ENCODE data around the gene ZBED4.
A peak's percentile ranks its signal among the peaks of the same experiment; 100 is the strongest.

Gene ZBED4

GRCh38 chr22:49858827-49859226 is 5.2 kb downstream of the ZBED4 start:
- DNase-seq (ENCODE audit: low read depth) = no peak
- H3K4me3 ChIP-seq (ENCODE audit: low read length) = no peak overlapping the region
- TF ChIP-seq CTCF (conservative IDR thresholded peaks at IDR 0.05; ENCODE audit: low read depth, low read length) = no peak

DNA sequence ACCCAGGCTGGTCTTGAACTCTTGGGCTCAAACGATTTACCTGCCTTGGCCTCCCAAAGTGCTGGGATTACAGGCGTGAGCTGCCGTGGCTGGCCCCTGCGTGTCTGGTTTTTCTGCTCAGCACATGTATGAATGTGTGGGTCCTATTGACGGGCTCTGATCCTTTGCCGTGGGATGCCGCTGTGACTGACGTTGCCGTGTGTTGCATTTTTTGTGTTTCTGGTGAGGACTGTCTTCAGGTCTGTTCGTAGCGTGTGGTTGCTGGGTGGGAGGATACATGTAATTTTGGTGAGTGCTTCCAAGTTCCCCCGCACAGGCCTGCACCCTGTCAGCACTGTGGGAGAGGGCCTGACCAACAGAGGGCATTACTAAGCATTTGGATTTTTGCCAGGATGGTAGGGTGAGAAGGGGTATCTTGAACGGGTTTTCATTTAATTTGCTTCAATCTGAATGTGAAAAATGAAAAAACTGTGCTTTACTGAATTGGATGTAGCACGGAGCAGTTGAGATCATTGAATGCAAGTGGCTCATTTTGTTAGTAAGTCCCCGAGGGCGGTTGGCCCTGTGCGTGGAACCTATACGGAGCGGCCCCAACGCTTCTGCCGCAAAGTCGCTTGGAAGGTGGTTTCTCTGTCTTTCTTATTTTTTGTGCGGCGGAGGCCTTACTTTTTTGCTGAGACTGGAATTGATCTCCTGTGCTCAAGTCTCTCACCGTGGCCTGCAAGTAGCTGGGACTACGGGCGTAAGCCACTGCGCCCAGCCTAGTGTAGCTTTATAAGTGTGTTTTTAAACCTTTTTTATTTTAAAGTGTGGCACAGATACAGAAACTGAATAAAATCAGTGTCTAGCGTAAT is 8.2 kb downstream of the ZBED4 start:
- no peak overlapping the region for H3K4me3 ChIP-seq (ENCODE audit: low read length)
- TF ChIP-seq CTCF (conservative IDR thresholded peaks at IDR 0.05; ENCODE audit: low read depth, low read length) = peak; percentile 17
- DNase-seq (ENCODE audit: low read depth) = no peak

- DNase-seq (ENCODE audit: low read depth) = no peak
- no peak overlapping the region for H3K4me3 ChIP-seq (ENCODE audit: low read length)
- no peak for TF ChIP-seq CTCF (conservative IDR thresholded peaks at IDR 0.05; ENCODE audit: low read depth, low read length)
Observed at GRCh38 chr22:49862496-49862776, 8.8 kb downstream of the ZBED4 start.

GRCh38 chr22:49863931-49864330 is 10.3 kb downstream of the ZBED4 start:
- no peak for DNase-seq (ENCODE audit: low read depth)
- TF ChIP-seq CTCF (conservative IDR thresholded peaks at IDR 0.05; ENCODE audit: low read depth, low read length) = no peak
- H3K4me3 ChIP-seq (ENCODE audit: low read length) = no peak overlapping the region

- no peak for DNase-seq (ENCODE audit: low read depth)
- no peak overlapping the region for H3K4me3 ChIP-seq (ENCODE audit: low read length)
- no peak for TF ChIP-seq CTCF (conservative IDR thresholded peaks at IDR 0.05; ENCODE audit: low read depth, low read length)
Observed at GRCh38 chr22:49865156-49865555, 11.5 kb downstream of the ZBED4 start.

DNA sequence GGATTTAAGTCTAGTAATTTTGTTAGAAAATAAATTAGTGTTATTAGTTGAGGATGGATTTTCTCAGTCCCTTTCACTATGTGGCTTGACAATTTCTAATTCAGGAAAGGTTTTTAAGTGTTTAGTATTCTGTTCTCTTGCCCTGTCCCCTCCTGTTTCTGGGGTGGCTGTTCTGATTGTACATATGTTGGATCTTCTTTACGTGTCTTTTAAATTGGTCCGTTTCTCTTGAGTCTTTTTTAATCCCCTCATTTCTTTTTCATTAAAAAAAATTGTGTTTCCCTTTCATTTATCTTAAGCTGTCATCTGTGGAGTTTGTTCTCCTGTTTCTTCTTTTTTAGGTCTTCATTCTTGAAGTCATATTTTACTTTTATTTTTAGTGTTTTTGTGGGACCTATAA is 12.5 kb downstream of the ZBED4 start:
- TF ChIP-seq CTCF (conservative IDR thresholded peaks at IDR 0.05; ENCODE audit: low read depth, low read length) = no peak
- DNase-seq (ENCODE audit: low read depth) = no peak
- no peak overlapping the region for H3K4me3 ChIP-seq (ENCODE audit: low read length)

DNA sequence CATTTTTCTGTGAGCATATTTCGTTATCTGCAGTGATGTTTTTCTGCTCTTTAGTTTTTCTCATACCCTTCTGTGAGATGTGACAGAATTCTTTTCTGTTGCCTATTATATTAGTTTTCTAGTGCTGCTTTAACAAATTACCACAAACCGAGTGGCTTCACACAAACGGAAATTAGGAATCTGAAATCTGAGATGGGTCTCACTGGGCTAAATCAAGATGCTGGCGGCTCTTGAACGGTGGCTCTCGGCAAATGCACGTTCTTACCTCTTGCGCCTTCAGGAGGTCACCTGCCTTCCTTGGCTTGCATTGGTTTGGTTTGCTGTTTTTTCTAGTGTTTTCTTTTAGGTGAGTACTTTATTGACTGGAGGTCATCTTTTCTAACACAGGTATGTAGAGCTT is 13.0 kb downstream of the ZBED4 start:
- TF ChIP-seq CTCF (conservative IDR thresholded peaks at IDR 0.05; ENCODE audit: low read depth, low read length) = no peak

More for the DNA sequence above, 13.0 kb downstream of the ZBED4 start:
- H3K4me3 ChIP-seq (ENCODE audit: low read length) = no peak overlapping the region
- DNase-seq (ENCODE audit: low read depth) = no peak
